ENCODE results near the gene TRERF1.

The TRERF1 gene

GRCh38 chr6:42184475-42184874 lies 267.3 kb downstream of the TRERF1 start:
- Mint-ChIP-seq H3K9me3 (no peaks in the 10 kb centered on the region), H3K27ac (no peak overlapping the region), H3K4me3 (no peak overlapping the region)

GRCh38 chr6:42182101-42182500 lies 269.6 kb downstream of the TRERF1 start:
- H3K4me3 Mint-ChIP-seq, result peak overlapping the region in 1 of 3 experiments; percentile 2
- peaks cover 9% of the 10 kb centered on the region for H3K4me1 Mint-ChIP-seq
- H3K27me3 Mint-ChIP-seq (ENCODE audit: low read depth), result peaks cover 4% of the 10 kb centered on the region
- TF ChIP-seq CTCF (IDR thresholded peaks at IDR 0.05; ENCODE audit: unreplicated experiment in 3 of 3), result no peak
- H3K36me3 Mint-ChIP-seq (ENCODE audit: low read depth), result no peaks in the 10 kb centered on the region
- H3K27ac Mint-ChIP-seq, result no peak overlapping the region
- H3K9me3 Mint-ChIP-seq, result no peaks in the 10 kb centered on the region

More at GRCh38 chr6:42184475-42184874, 267.3 kb downstream of the TRERF1 start:
- peaks cover 9% of the 10 kb centered on the region for H3K4me1 Mint-ChIP-seq
- no peak for TF ChIP-seq CTCF (IDR thresholded peaks at IDR 0.05; ENCODE audit: unreplicated experiment in 3 of 3)
- no peaks in the 10 kb centered on the region for H3K36me3 Mint-ChIP-seq (ENCODE audit: low read depth)
- H3K27me3 Mint-ChIP-seq (ENCODE audit: low read depth), result no peaks in the 10 kb centered on the region

GRCh38 chr6:42179945-42180313 lies 271.8 kb downstream of the TRERF1 start:
- TF ChIP-seq CTCF (IDR thresholded peaks at IDR 0.05; ENCODE audit: unreplicated experiment in 3 of 3), result no peak
- no peaks in the 10 kb centered on the region for H3K9me3 Mint-ChIP-seq
- no peak overlapping the region for H3K4me3 Mint-ChIP-seq
- no peaks in the 10 kb centered on the region for H3K4me1 Mint-ChIP-seq
- no peaks in the 10 kb centered on the region for H3K36me3 Mint-ChIP-seq (ENCODE audit: low read depth)
- H3K27ac Mint-ChIP-seq, result no peak overlapping the region
- H3K27me3 Mint-ChIP-seq (ENCODE audit: low read depth), result peaks cover 4% of the 10 kb centered on the region

GRCh38 chr6:42179261-42179944 lies 272.3 kb downstream of the TRERF1 start:
- TF ChIP-seq CTCF (IDR thresholded peaks at IDR 0.05; ENCODE audit: unreplicated experiment in 3 of 3), result no peak
- Mint-ChIP-seq H3K4me3 (no peak overlapping the region), H3K27ac (no peak overlapping the region), H3K4me1 (no peaks in the 10 kb centered on the region), H3K36me3 (ENCODE audit: low read depth) (no peaks in the 10 kb centered on the region), H3K27me3 (ENCODE audit: low read depth) (peaks cover 4% of the 10 kb centered on the region), H3K9me3 (no peaks in the 10 kb centered on the region)

GRCh38 chr6:42177514-42178364 lies 274.0 kb downstream of the TRERF1 start:
- Mint-ChIP-seq H3K4me3 (peak overlapping the region; percentile 69 to 79 (median 71)), H3K9me3 (no peaks in the 10 kb centered on the region), H3K27me3 (ENCODE audit: low read depth) (peaks cover 4% of the 10 kb centered on the region), H3K27ac (no peak overlapping the region), H3K4me1 (no peaks in the 10 kb centered on the region), H3K36me3 (ENCODE audit: low read depth) (no peaks in the 10 kb centered on the region)
- TF ChIP-seq CTCF (IDR thresholded peaks at IDR 0.05; ENCODE audit: unreplicated experiment in 3 of 3), result no peak

Measured in nephron (organoid).